Ovary (tissue), 9 donors: ENCODE measurements around the gene CH25H. TPM values are rescaled to one million over a fixed set of nuclear protein-coding genes. Genes with fewer than 3 reads are reported as not detected.

Experiments used
- DNase-seq, 5 donors: peaks; one replicate each; pipeline ENCODE4 v3.0.0-alpha.2; 2019 to 2020
- H3K27ac ChIP-seq, 2 donors: fragments of 200-600 bp; one replicate each; pipeline versions ENCODE4 v1.5.1 to v1.8.0; 2019 to 2022
- H3K27me3 ChIP-seq: fragments of 200-600 bp; one replicate; pipeline ENCODE4 v1.8.0; 2022
- H3K36me3 ChIP-seq: fragments of 200-600 bp; sonication (generic); one replicate; pipeline ENCODE4 v1.5.1; 2019
- H3K4me1 ChIP-seq: one replicate; pipeline ENCODE4 v1.8.1; 2013; ENCODE audit warnings: mild to moderate bottlenecking, moderate library complexity; ENCODE audit not compliant: insufficient read depth
- H3K4me3 ChIP-seq: fragments of 200-600 bp; sonication (generic); one replicate; pipeline ENCODE4 v1.5.1; 2017
- H3K9me3 ChIP-seq, 2 donors: fragments of 200-600 bp in 1 of 2; sonication (generic) in 1 of 2; one replicate each; pipeline versions ENCODE4 v1.5.1 to v1.8.1; 2013 to 2019; ENCODE audit warnings: mild to moderate bottlenecking in 1 of 2, moderate library complexity in 1 of 2
- CTCF ChIP-seq, 3 donors: fragments of 450-650 bp in 2 of 3; fragments of 200-600 bp in 1 of 3; IDR thresholded peaks; one replicate each; pipeline versions ENCODE4 v1.5.1 to v1.8.0; 2016 to 2022; ENCODE audit warnings: antibody characterized with exemption in 3 of 3, mild to moderate bottlenecking in 1 of 3
- EP300 ChIP-seq: sonication (generic); formaldehyde crosslinking; IDR thresholded peaks from one replicate; pipeline ENCODE4 v1.6.1; 2017; ENCODE audit warnings: antibody characterized with exemption
- POLR2A ChIP-seq: fragments of 450-650 bp; IDR thresholded peaks from one replicate; pipeline ENCODE4 v1.6.1; 2017; ENCODE audit warnings: antibody characterized with exemption, mild to moderate bottlenecking, moderate library complexity
- WGBS, 3 donors: extraction: QIAGEN DNeasy Blood & Tissue Kit in 1 of 3; methylation state at CpG; one replicate each; pipeline versions ENCODE4 v1.1.5 to v1.1.7; 2013 to 2017; 5-methylcytosine and 5-hydroxymethylcytosine counted together
- intact Hi-C, 4 donors: fragments of 100-400 bp; cut with DNase I; formaldehyde crosslinking; loops; one replicate each; pipeline versions ENCODE4 v1.11.0 to v1.15.1; 2022 to 2023
- polyA plus RNA-seq, 2 donors: library from polyadenylated mRNA; stranded (reverse); fragments of 200-250 nt in 1 of 2; fragments of 350-450 nt in 1 of 2; fragmentation: Illumina TruSeq in 1 of 2; extraction: RNeasy Lipid Tissue Mini Kit (QIAGEN cat#74804) in 1 of 2; gene quantifications; one replicate each; pipeline ENCODE4 v1.2.3, GENCODE V29; 2013 to 2014
- total RNA-seq, 7 donors: library from RNA; depleted of rRNA in 2 of 7; stranded (reverse); fragments of >200 nt in 2 of 7; fragmentation: NEBNext Ultra II Directional in 3 of 7; extraction: Animal tissue kit (Norgen Biotek cat#: 25700) in 3 of 7; gene quantifications; one replicate each; pipeline versions ENCODE4 v1.1.0 to v1.2.4, GENCODE V29; 2016 to 2023
- donor health status: DM: no; HTN: no; CAD: no; lungs with moderate emphysema.
- donor health status: DM: no; HTN: no; CAD: no.
- donor health status: Bipolar disorder and iron deficiency.
- donor health status: DM: yes; HTN: yes; CAD: no.
- donor health status: DM: no; HTN: no; CAD: no.
- donor health status: DM: yes; HTN: yes; CAD: no.

CH25H gene
- total and polyA plus RNA-seq, 9 donors, result 0.22 to 3.8 (median 1.6) TPM

GRCh38 chr10:89242840-89243568, 35.9 kb upstream of the CH25H start:
- no peak overlapping the region for H3K4me3 ChIP-seq
- DNase-seq, result no peak
- intact Hi-C loops, result no loop called here
- H3K27ac ChIP-seq, result no peak overlapping the region
- H3K9me3 ChIP-seq, result no peaks in the 10 kb centered on the region
- H3K36me3 ChIP-seq, result no peaks in the 10 kb centered on the region
- whole genome bisulfite sequencing, 3 donors, result 66 to 69% (median 67%) methylated on average over 8 of the region's 8 CpGs
- TF ChIP-seq EP300 (no peak), CTCF (IDR thresholded peaks at IDR 0.05) (no peak), POLR2A (no peak)
- no peaks in the 10 kb centered on the region for H3K4me1 ChIP-seq
- no peaks in the 10 kb centered on the region for H3K27me3 ChIP-seq

- no peak for DNase-seq
- Histone ChIP-seq H3K4me3 (no peak overlapping the region), H3K27ac (no peak overlapping the region), H3K4me1 (no peaks in the 10 kb centered on the region), H3K36me3 (no peaks in the 10 kb centered on the region), H3K27me3 (no peaks in the 10 kb centered on the region), H3K9me3 (no peaks in the 10 kb centered on the region)
- intact Hi-C loops, result no loop called here
- TF ChIP-seq CTCF (IDR thresholded peaks at IDR 0.05) (no peak), EP300 (no peak), POLR2A (no peak)
These were observed 35.2 kb upstream of the CH25H start for GRCh38 chr10:89242345-89242684.

- no peaks in the 10 kb centered on the region for H3K27me3 ChIP-seq
- H3K27ac ChIP-seq, result no peak overlapping the region
- TF ChIP-seq POLR2A (no peak), EP300 (no peak), CTCF (IDR thresholded peaks at IDR 0.05) (no peak)
- WGBS, 3 donors, result 59 to 75% (median 70%) methylated on average over 3 of the region's 3 CpGs
- H3K4me1 ChIP-seq, result no peaks in the 10 kb centered on the region
- no peaks in the 10 kb centered on the region for H3K36me3 ChIP-seq
- no peak for DNase-seq
- H3K9me3 ChIP-seq, result no peaks in the 10 kb centered on the region
- H3K4me3 ChIP-seq, result no peak overlapping the region
- intact Hi-C loops, result no loop called here
These were observed 34.6 kb upstream of the CH25H start for GRCh38 chr10:89241486-89242344.

GRCh38 chr10:89241026-89241425, 33.9 kb upstream of the CH25H start:
- TF ChIP-seq POLR2A, result no peak
- no peak for TF ChIP-seq EP300
- no peak for TF ChIP-seq CTCF (IDR thresholded peaks at IDR 0.05)
- H3K36me3 ChIP-seq, result no peaks in the 10 kb centered on the region
- no peak overlapping the region for H3K27ac ChIP-seq
- H3K4me3 ChIP-seq, result no peak overlapping the region
- no peaks in the 10 kb centered on the region for H3K4me1 ChIP-seq
- no peaks in the 10 kb centered on the region for H3K27me3 ChIP-seq
- no peak for DNase-seq
- 94 to 97% (median 96%) methylated on average over 3 of the region's 3 CpGs for WGBS, 3 donors
- H3K9me3 ChIP-seq, result no peaks in the 10 kb centered on the region
- intact Hi-C loops, result no loop called here
